Neural progenitor cell (in vitro differentiated cells): ENCODE results near the gene CD44. TPM values are rescaled to one million over a fixed set of nuclear protein-coding genes. Genes with fewer than 3 reads are reported as not detected.

Source experiments
- DNase-seq: peaks from one replicate; pipeline ENCODE4 v3.0.0-alpha.2; 2016; ENCODE audit warnings: low spot score
- H2AFZ ChIP-seq: fragments of 200-600 bp; sonication (generic); replicated peaks from 2 replicates; pipeline ENCODE4 v1.6.1; 2016; ENCODE audit warnings: antibody characterized with exemption
- H3F3A ChIP-seq: fragments of 200-600 bp; sonication (generic); 2 replicates; pipeline ENCODE4 v1.6.1; 2016; ENCODE audit warnings: antibody characterized with exemption, low read depth
- H3K27ac ChIP-seq: fragments of 200-600 bp; sonication (generic); 2 replicates; pipeline ENCODE4 v1.5.1; 2016; ENCODE audit warnings: mild to moderate bottlenecking
- H3K27me3 ChIP-seq: fragments of 200-600 bp; sonication (generic); 2 replicates; pipeline ENCODE4 v1.6.1; 2016; ENCODE audit warnings: mild to moderate bottlenecking, moderate library complexity
- H3K36me3 ChIP-seq: fragments of 200-600 bp; sonication (generic); 2 replicates; pipeline ENCODE4 v1.5.1; 2016
- H3K4me1 ChIP-seq: fragments of 200-600 bp; sonication (generic); 2 replicates; pipeline ENCODE4 v1.6.1; 2016; ENCODE audit warnings: mixed run types
- H3K4me2 ChIP-seq: fragments of 200-600 bp; sonication (generic); 2 replicates; pipeline ENCODE4 v1.6.1; 2016
- H3K4me3 ChIP-seq: fragments of 200-600 bp; sonication (generic); 2 replicates; pipeline ENCODE4 v1.5.1; 2016
- H3K79me2 ChIP-seq: fragments of 200-600 bp; sonication (generic); 2 replicates; pipeline ENCODE4 v1.6.1; 2016; ENCODE audit warnings: low read depth
- H3K9ac ChIP-seq: fragments of 200-600 bp; sonication (generic); 2 replicates; pipeline ENCODE4 v1.6.1; 2016
- H3K9me3 ChIP-seq: fragments of 200-600 bp; sonication (generic); 2 replicates; pipeline ENCODE4 v1.5.1; 2016; ENCODE audit warnings: low read depth
- H4K20me1 ChIP-seq: fragments of 200-600 bp; sonication (generic); 2 replicates; pipeline ENCODE4 v1.6.1; 2016; ENCODE audit warnings: low read depth
- H3K27ac Mint-ChIP-seq: 3 replicates; pipeline ENCODE4 v1.8.0; 2021; ENCODE audit warnings: mixed read lengths
- H3K27me3 Mint-ChIP-seq: 2 replicates; pipeline ENCODE4 v1.8.0; 2022; ENCODE audit warnings: low read depth, mild to moderate bottlenecking, inconsistent platforms, moderate library complexity, mixed read lengths; ENCODE audit not compliant: insufficient read depth
- H3K36me3 Mint-ChIP-seq: 3 replicates; pipeline ENCODE4 v1.8.0; 2021; ENCODE audit warnings: mixed read lengths
- H3K4me1 Mint-ChIP-seq: 3 replicates; pipeline ENCODE4 v1.8.0; 2021; ENCODE audit warnings: mixed read lengths
- H3K4me3 Mint-ChIP-seq: 3 replicates; pipeline ENCODE4 v1.8.0; 2021; ENCODE audit warnings: mild to moderate bottlenecking, moderate library complexity, mixed read lengths
- H3K9me3 Mint-ChIP-seq: 3 replicates; pipeline ENCODE4 v1.8.0; 2020; ENCODE audit warnings: mixed read lengths
- EZH2 ChIP-seq: fragments of 200-600 bp; sonication (generic); IDR thresholded peaks from 2 replicates; pipeline ENCODE4 v1.6.1; 2017; ENCODE audit warnings: antibody characterized with exemption, mild to moderate bottlenecking, moderate library complexity
- EZH2phosphoT487 ChIP-seq: fragments of 200-600 bp; sonication (generic); IDR thresholded peaks from 2 replicates; pipeline ENCODE4 v1.6.1; 2017; ENCODE audit warnings: antibody characterized with exemption
- total RNA-seq: library from RNA; depleted of rRNA; stranded (reverse); fragments of >200 nt; gene quantifications from 2 replicates; pipeline ENCODE4 v1.2.3, GENCODE V29; 2015; ENCODE audit warnings: low replicate concordance
- TF ChIP-seq, protein P1 (sequence below): fragments of 200-600 bp; sonication (generic); IDR thresholded peaks from 2 replicates; pipeline ENCODE4 v1.5.1; 2017; ENCODE audit warnings: antibody characterized with exemption, mild to moderate bottlenecking

CD44 gene
- total RNA-seq, 1 donor from 2014 or later, result 1.4 TPM

DNA sequence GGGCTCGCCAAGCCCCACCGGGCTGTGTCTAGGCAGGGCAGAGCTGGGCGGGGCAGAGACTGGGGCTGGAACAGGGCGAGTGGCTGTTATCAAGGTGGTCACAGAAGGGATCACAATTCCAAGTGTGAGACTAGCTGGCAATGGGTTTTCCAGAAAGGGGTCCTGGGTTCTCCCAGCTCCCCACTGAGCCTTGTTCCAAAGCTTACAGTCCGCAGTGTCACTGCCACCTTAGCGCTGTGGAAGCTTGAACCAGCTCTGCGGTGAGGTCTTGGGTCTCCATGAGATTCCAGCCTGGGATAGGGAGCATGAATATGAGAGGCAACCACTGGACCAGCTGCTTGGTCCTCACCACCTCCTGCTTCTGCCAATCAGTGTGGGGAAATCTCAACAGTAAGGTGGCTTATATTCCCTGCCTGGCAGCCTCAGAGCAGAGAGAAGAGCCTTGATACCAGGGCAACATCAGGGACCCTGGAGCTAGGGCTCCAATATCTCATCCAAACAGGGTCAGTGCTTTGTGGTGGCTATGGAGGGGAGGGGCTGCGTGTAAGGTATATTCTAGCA, 831 bp downstream of the CD44 start:
- Histone ChIP-seq H3K4me2 (peak overlapping the region; percentile 97), H3K79me2 (no peaks in the 10 kb centered on the region), H3K27ac (no peak overlapping the region), H4K20me1 (no peaks in the 10 kb centered on the region), H3F3A (no peaks in the 10 kb centered on the region), H3K9me3 (no peaks in the 10 kb centered on the region), H3K27me3 (peaks cover 71% of the 10 kb centered on the region), H3K36me3 (no peaks in the 10 kb centered on the region), H3K4me3 (peak overlapping the region; percentile 66), H3K4me1 (peaks cover 5% of the 10 kb centered on the region), H3K9ac (no peak overlapping the region), H2AFZ (peak overlapping the region; percentile 94)
- Mint-ChIP-seq H3K27ac (no peak overlapping the region), H3K27me3 (peaks cover 24% of the 10 kb centered on the region), H3K4me3 (peak overlapping the region; percentile 74), H3K36me3 (no peaks in the 10 kb centered on the region), H3K4me1 (peaks cover 4% of the 10 kb centered on the region), H3K9me3 (no peaks in the 10 kb centered on the region)
- no peak for DNase-seq
- TF ChIP-seq EZH2 (no peak), EZH2phosphoT487 (no peak)
- TF ChIP-seq, protein P1, sequence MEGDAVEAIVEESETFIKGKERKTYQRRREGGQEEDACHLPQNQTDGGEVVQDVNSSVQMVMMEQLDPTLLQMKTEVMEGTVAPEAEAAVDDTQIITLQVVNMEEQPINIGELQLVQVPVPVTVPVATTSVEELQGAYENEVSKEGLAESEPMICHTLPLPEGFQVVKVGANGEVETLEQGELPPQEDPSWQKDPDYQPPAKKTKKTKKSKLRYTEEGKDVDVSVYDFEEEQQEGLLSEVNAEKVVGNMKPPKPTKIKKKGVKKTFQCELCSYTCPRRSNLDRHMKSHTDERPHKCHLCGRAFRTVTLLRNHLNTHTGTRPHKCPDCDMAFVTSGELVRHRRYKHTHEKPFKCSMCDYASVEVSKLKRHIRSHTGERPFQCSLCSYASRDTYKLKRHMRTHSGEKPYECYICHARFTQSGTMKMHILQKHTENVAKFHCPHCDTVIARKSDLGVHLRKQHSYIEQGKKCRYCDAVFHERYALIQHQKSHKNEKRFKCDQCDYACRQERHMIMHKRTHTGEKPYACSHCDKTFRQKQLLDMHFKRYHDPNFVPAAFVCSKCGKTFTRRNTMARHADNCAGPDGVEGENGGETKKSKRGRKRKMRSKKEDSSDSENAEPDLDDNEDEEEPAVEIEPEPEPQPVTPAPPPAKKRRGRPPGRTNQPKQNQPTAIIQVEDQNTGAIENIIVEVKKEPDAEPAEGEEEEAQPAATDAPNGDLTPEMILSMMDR, result no peak

DNA sequence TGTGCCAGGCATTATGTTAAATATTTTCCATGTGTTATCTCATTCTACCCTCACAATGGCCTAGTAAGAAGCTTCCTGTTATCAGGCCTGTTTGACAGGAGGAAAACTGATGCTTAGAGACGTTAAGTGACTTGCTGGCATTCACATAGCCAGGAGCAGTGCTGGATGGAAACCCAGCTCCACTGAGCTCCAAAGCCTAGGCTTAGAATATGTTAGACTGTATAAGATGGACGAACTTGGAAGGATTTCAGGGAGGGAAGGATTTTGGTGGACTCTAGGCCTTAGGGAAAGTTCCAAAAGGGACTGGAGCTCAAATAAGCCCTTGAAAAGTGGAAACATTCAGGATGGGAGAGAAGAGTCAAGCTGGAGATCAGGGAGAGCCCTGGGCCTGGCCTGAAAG, 2.1 kb downstream of the CD44 start:
- Histone ChIP-seq H3K9me3 (no peaks in the 10 kb centered on the region), H3K9ac (no peak overlapping the region), H2AFZ (no peak overlapping the region), H3K27ac (no peak overlapping the region), H3K79me2 (no peaks in the 10 kb centered on the region), H3K4me1 (peaks cover 5% of the 10 kb centered on the region), H3K4me3 (no peak overlapping the region), H3K36me3 (no peaks in the 10 kb centered on the region), H3F3A (no peaks in the 10 kb centered on the region), H4K20me1 (no peaks in the 10 kb centered on the region), H3K27me3 (peaks cover 60% of the 10 kb centered on the region), H3K4me2 (no peak overlapping the region)
- Mint-ChIP-seq H3K36me3 (no peaks in the 10 kb centered on the region), H3K4me3 (no peak overlapping the region), H3K9me3 (no peaks in the 10 kb centered on the region), H3K4me1 (peaks cover 4% of the 10 kb centered on the region), H3K27ac (no peak overlapping the region), H3K27me3 (peaks cover 27% of the 10 kb centered on the region)
- TF ChIP-seq, protein P1, result no peak
- TF ChIP-seq EZH2 (no peak), EZH2phosphoT487 (no peak)
- DNase-seq, result no peak

DNA sequence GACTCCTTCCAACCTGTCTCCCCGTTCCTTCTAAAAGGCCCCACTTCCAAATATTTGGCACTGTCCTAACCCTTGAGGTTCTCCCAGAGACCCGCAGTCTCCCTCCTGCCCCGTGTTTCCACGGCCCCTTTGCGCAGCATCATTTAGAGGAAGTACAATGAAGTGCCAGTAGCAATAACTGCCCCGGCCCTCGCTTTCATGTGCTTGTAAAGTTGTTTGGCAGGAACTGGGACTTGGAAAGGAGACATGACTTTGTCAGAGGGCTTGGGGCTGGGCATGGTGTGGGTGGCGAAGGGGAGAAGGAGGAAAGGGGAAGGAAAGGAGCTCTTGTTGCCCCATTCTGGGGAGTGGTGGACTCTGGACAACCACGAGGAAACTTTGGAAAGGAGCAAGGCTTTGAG, 2.6 kb downstream of the CD44 start:
- DNase-seq, result no peak
- TF ChIP-seq, protein P1, result no peak
- TF ChIP-seq EZH2phosphoT487, result no peak
- no peak for TF ChIP-seq EZH2
- Histone ChIP-seq H3K9ac (no peak overlapping the region), H3K9me3 (no peaks in the 10 kb centered on the region), H3K27ac (no peak overlapping the region), H3F3A (no peaks in the 10 kb centered on the region), H3K79me2 (no peaks in the 10 kb centered on the region), H2AFZ (no peak overlapping the region), H3K4me2 (no peak overlapping the region), H3K4me3 (no peak overlapping the region), H4K20me1 (no peaks in the 10 kb centered on the region), H3K36me3 (no peaks in the 10 kb centered on the region), H3K27me3 (peaks cover 55% of the 10 kb centered on the region), H3K4me1 (peaks cover 5% of the 10 kb centered on the region)
- Mint-ChIP-seq H3K27ac (no peak overlapping the region), H3K27me3 (peaks cover 27% of the 10 kb centered on the region), H3K4me1 (peaks cover 4% of the 10 kb centered on the region), H3K9me3 (no peaks in the 10 kb centered on the region), H3K4me3 (no peak overlapping the region), H3K36me3 (no peaks in the 10 kb centered on the region)
